ENCODE measurements around the gene PBXIP1. TPM values are rescaled to one million over a fixed set of nuclear protein-coding genes. Genes with fewer than 3 reads are reported as not detected.
"Not testable (repeated sequence)": the region's sequence is repeated elsewhere in the genome, so short reads cannot be mapped to it uniquely, and the experiment has no call there.

Gene PBXIP1
- polyA plus RNA-seq, 1 experiment, result 83.1 TPM

DNA sequence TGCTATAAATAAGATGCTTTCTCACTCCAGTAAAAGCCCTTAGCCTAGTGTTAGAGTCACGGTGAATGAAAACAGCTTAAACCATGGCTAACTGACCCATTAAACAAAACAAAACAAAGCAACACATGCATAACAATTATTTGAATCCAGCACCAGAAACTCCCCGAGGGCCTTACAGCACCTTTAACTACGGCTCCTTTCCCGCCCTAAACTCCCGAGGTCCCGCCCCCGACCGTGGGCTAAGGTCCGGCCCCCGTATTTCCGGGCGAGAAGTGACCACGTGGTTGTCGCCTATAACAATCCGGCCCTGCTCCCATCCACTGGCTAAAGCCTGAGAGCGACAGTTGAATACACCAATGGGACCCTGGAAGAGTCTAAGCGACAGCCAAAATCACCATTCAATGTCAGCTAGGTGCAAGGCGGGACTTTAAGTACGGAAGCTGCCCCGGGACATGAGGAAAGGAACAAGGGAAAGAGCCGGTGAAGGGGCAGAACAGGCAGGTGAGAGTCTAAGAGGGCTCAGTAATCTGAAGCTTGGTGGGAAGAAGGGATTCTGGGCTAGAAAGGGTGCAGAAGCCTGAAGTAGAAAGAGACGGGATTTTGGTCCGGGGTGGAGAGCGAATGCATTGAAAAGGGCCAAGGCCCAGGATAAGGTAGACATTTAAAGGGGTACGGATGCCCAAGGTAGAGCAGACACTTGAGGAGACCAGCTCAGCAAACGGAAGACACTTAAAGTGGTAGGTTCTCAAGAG is 27.2 kb upstream of the PBXIP1 start, which contains the start of gene FLAD1:
FLAD1 (plus strand) TSS at position 448 of the 752 bp plus-strand sequence. CDS start 351 bp downstream, outside the sequence.
- TF ChIP-seq CTCF (IDR thresholded peaks at IDR 0.05; ENCODE audit: insufficient read depth, low read depth, low read length), result no peak

DNA sequence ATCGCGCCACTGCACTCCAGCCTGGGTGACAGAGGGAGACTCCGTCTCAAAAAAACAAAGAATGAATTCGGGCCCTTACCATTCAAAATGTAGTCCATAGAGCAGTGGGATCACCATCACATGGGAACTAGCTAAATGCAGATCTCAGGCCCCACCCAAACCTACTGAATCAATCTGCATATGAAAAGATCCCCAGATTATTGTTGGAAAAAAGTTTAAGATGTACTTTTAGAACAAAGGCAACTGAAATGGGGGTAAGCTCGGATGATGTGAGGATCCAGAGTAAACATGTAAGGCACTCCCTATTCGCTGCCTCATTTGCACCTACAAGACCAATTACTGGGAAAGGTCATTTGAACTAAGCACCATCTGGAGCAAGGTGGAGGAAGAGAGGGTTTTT is 26.4 kb upstream of the PBXIP1 start:
- CTCF ChIA-PET, result interaction anchor here (0.7 to 3.6 kb wide), 6 partner anchors 13 to 103 kb away, joined by 3 to 23 read pairs (median 6); partner anchors contain the start of genes LENEP and PBXIP1
- POLR2A ChIA-PET, result no interaction called here
- Histone ChIP-seq H3K27me3 (ENCODE audit: control insufficient read depth, insufficient read depth, low read length) (no peaks in the 10 kb centered on the region), H3K36me3 (ENCODE audit: control insufficient read depth, insufficient read depth, low read length) (no peaks in the 10 kb centered on the region), H3K4me3 (ENCODE audit: low read depth, low read length) (no peak overlapping the region; the same call in 1 of the 2 replicates)
- DNase-seq (ENCODE audit: low read depth), result no peak
- TF ChIP-seq CTCF (IDR thresholded peaks at IDR 0.05; ENCODE audit: insufficient read depth, low read depth, low read length), result no peak

More for the DNA sequence above, 27.2 kb upstream of the PBXIP1 start, which contains the start of gene FLAD1:
- DNase-seq (ENCODE audit: low read depth), result peak; percentile 98
- Histone ChIP-seq H3K36me3 (ENCODE audit: control insufficient read depth, insufficient read depth, low read length) (peaks cover 4% of the 10 kb centered on the region), H3K27me3 (ENCODE audit: control insufficient read depth, insufficient read depth, low read length) (no peaks in the 10 kb centered on the region), H3K4me3 (ENCODE audit: low read depth, low read length) (peak within 1 kb of the TSS; percentile 62)
- POLR2A ChIA-PET, result no interaction called here
- CTCF ChIA-PET, result interaction anchor here (1.0 to 3.6 kb wide), 7 partner anchors 9 to 102 kb away, joined by 3 to 23 read pairs (median 4); partner anchors contain the start of genes ADAM15, LENEP and PBXIP1

DNA sequence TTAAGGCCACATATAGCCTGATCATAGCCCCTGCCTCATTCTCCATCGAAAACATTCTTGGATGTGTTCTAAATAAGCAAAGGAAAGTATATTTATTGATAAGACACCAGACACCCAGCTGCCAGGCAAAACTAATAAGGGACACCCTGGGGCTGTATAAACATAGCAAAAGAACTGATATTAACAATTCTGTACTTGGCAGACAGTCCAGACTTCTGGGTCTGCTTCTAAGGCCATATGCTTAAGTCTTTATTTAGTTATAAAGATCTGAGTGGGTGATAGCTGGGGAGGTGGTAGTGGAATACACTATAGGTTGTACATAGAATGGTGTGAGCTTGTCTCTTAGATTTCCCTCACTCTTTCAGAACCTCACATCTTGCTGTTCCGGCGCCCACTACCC is 22.5 kb upstream of the PBXIP1 start:
- no peak for TF ChIP-seq CTCF (IDR thresholded peaks at IDR 0.05; ENCODE audit: insufficient read depth, low read depth, low read length)
- ChIA-PET POLR2A (no interaction called here), CTCF (interaction anchor here (1.4 to 3.0 kb wide), 2 partner anchors 17 to 22 kb away, joined by 3 to 17 read pairs; partner anchors contain the start of gene PYGO2)
- no peak overlapping the region for H3K4me3 ChIP-seq (ENCODE audit: low read depth, low read length)
- DNase-seq (ENCODE audit: low read depth), result no peak
- H3K36me3 ChIP-seq (ENCODE audit: control insufficient read depth, insufficient read depth, low read length), result no peaks in the 10 kb centered on the region
- no peaks in the 10 kb centered on the region for H3K27me3 ChIP-seq (ENCODE audit: control insufficient read depth, insufficient read depth, low read length)

DNA sequence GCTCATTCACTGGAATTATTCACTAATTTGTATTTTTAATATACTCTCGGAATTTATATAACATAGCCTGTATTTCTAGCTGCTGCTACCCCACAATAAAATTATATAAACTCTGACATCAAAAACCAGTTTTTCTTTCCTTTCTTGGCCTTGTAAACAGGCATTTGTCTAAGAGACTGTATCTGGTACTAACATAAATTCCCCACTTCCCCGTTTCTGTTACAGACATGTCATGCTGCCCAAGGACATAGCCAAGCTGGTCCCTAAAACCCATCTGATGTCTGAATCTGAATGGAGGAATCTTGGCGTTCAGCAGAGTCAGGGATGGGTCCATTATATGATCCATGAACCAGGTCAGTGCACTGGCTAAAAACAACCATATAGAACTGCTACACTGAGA is 21.9 kb upstream of the PBXIP1 start:
- H3K27me3 ChIP-seq (ENCODE audit: control insufficient read depth, insufficient read depth, low read length); H3K4me3 ChIP-seq (ENCODE audit: low read depth, low read length); POLR2A ChIA-PET; DNase-seq (ENCODE audit: low read depth); H3K36me3 ChIP-seq (ENCODE audit: control insufficient read depth, insufficient read depth, low read length): not testable (repeated sequence)
- CTCF ChIA-PET, result interaction anchor here (1.4 to 3.0 kb wide), 2 partner anchors 16 to 22 kb away, joined by 3 to 17 read pairs; partner anchors contain the start of gene PYGO2

DNA sequence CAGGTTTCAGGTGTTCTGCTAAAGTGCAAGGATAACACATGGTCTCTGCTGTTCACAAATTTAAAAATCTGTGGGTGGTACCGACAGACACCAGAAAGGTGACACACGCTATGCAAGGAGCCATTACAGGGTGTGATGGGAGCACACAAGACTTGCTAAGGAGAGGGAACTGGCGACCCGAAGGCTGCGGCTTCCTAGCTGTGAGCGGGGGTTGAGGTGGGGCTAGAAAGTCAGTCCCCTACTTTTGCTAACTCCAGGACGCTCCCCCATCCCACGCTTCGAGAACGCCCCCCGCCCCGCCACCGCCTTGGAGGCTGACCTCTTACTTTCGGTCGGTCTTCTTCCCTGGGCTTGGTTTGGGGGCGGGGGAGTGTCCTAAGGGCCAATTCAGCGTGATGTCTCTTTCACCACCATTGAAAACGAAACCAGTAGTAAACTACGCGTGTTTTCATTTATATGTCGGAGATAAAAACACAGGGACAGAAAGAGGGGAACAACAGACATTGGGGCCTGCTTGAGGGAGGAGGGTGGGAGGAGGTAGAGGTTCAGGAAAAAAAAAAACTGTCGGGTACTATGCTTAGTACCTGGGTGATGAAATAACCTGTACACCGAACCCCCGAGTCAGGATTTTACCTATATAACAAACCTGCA is 19.6 kb upstream of the PBXIP1 start:
- H3K27me3 ChIP-seq (ENCODE audit: control insufficient read depth, insufficient read depth, low read length), result no peaks in the 10 kb centered on the region
- peak overlapping the region; percentile 60 for H3K4me3 ChIP-seq (ENCODE audit: low read depth, low read length)
- no peaks in the 10 kb centered on the region for H3K36me3 ChIP-seq (ENCODE audit: control insufficient read depth, insufficient read depth, low read length)
- DNase-seq (ENCODE audit: low read depth), result no peak
- ChIA-PET CTCF (interaction anchor here (1.5 to 1.8 kb wide), 2 partner anchors 86 to 116 kb away, joined by 5 to 6 read pairs; no protein-coding TSS in a partner anchor), POLR2A (no interaction called here)
- no peak for TF ChIP-seq CTCF (IDR thresholded peaks at IDR 0.05; ENCODE audit: insufficient read depth, low read depth, low read length)

All from BJ (cell line).